HL-60 (cell line): Measurements from ENCODE around the gene GPC1.

Experiments
- DNase-seq, 2 experiments: peaks; one replicate each; pipeline ENCODE4 v3.0.0-alpha.2; 2010 to 2020; ENCODE audit warnings: low read depth in 1 of 2, low spot score in 1 of 2
- H3K27ac ChIP-seq: fragments of 250-450 bp; sonication (Bioruptor Pico); replicated peaks from 2 replicates; pipeline ENCODE4 v1.5.1; 2020; ENCODE audit warnings: mild to moderate bottlenecking, moderate library complexity
- H3K27me3 ChIP-seq: fragments of 250-450 bp; sonication (Bioruptor Pico); 2 replicates; pipeline ENCODE4 v1.5.1; 2021; ENCODE audit warnings: mild to moderate bottlenecking, moderate library complexity; ENCODE audit not compliant: insufficient read depth, poor library complexity, severe bottlenecking
- H3K4me3 ChIP-seq: replicated peaks from 2 replicates; pipeline ENCODE4 v1.5.1; 2011; ENCODE audit warnings: mild to moderate bottlenecking, control low read depth, low read length; ENCODE audit not compliant: insufficient read depth
- CTCF ChIP-seq: IDR thresholded peaks from one replicate; pipeline ENCODE4 v1.5.1; 2011; ENCODE audit warnings: low read length, control low read depth, inconsistent platforms; ENCODE audit not compliant: insufficient read depth
- GABPA ChIP-seq: IDR thresholded peaks from 2 replicates; pipeline ENCODE4 v1.6.1; 2012; ENCODE audit warnings: low read depth
- POLR2AphosphoS5 ChIP-seq: IDR thresholded peaks from 2 replicates; pipeline ENCODE4 v1.6.1; 2012; ENCODE audit warnings: low read depth
- REST ChIP-seq: IDR thresholded peaks from 2 replicates; pipeline ENCODE4 v1.6.1; 2012; ENCODE audit warnings: low read depth; ENCODE audit not compliant: insufficient replicate concordance
- SPI1 ChIP-seq: IDR thresholded peaks from 2 replicates; pipeline ENCODE4 v1.6.1; 2012; ENCODE audit warnings: low read depth, mild to moderate bottlenecking, borderline replicate concordance

The GPC1 gene

GRCh38 chr2:240462707-240463273 is 27.3 kb downstream of the GPC1 start:
- DNase-seq = no peak
- H3K27me3 ChIP-seq = peaks cover 8% of the 10 kb centered on the region
- no peak overlapping the region for H3K4me3 ChIP-seq
- TF ChIP-seq POLR2AphosphoS5 (no peak), CTCF (no peak), SPI1 (no peak), GABPA (no peak)
- no peak overlapping the region for H3K27ac ChIP-seq

- H3K27me3 ChIP-seq = peaks cover 6% of the 10 kb centered on the region
- TF ChIP-seq SPI1 (no peak), CTCF (no peak), REST (no peak), GABPA (no peak), POLR2AphosphoS5 (no peak)
- DNase-seq = no peak
- H3K4me3 ChIP-seq = no peak overlapping the region
- no peak overlapping the region for H3K27ac ChIP-seq
These were observed 27.9 kb downstream of the GPC1 start for GRCh38 chr2:240463274-240463865.

GRCh38 chr2:240463866-240464481 is 28.5 kb downstream of the GPC1 start:
- TF ChIP-seq GABPA (no peak), CTCF (no peak), POLR2AphosphoS5 (no peak), SPI1 (no peak), REST (no peak)
- no peak overlapping the region for H3K27ac ChIP-seq
- DNase-seq = no peak
- H3K4me3 ChIP-seq = no peak overlapping the region
- H3K27me3 ChIP-seq = peaks cover 1% of the 10 kb centered on the region
